Endothelial cell (in vitro differentiated cells): Measurements from ENCODE around the gene SBF2. TPM values are rescaled to one million over a fixed set of nuclear protein-coding genes. Genes with fewer than 3 reads are reported as not detected.
"Not testable (repeated sequence)": the region's sequence is repeated elsewhere in the genome, so short reads cannot be mapped to it uniquely, and the experiment has no call there.

Experiments
- DNase-seq: peaks from one replicate; pipeline ENCODE4 v3.0.0; 2021; ENCODE audit warnings: low spot score
- H3K27ac Mint-ChIP-seq: one replicate; pipeline ENCODE4 v1.8.0; 2021; ENCODE audit warnings: mixed read lengths, inconsistent platforms; ENCODE audit not compliant: unreplicated experiment
- H3K27me3 Mint-ChIP-seq: one replicate; pipeline ENCODE4 v1.8.0; 2021; ENCODE audit warnings: mild to moderate bottlenecking, moderate library complexity, mixed read lengths, inconsistent platforms; ENCODE audit not compliant: unreplicated experiment
- H3K36me3 Mint-ChIP-seq: one replicate; pipeline ENCODE4 v1.8.0; 2021; ENCODE audit warnings: mild to moderate bottlenecking, low read depth, mixed read lengths, inconsistent platforms; ENCODE audit not compliant: unreplicated experiment
- H3K4me1 Mint-ChIP-seq: one replicate; pipeline ENCODE4 v1.8.0; 2021; ENCODE audit warnings: mild to moderate bottlenecking, mixed read lengths, inconsistent platforms; ENCODE audit not compliant: unreplicated experiment
- H3K4me3 Mint-ChIP-seq: one replicate; pipeline ENCODE4 v1.8.0; 2021; ENCODE audit warnings: mild to moderate bottlenecking, mixed read lengths, inconsistent platforms; ENCODE audit not compliant: unreplicated experiment
- H3K9me3 Mint-ChIP-seq: one replicate; pipeline ENCODE4 v1.8.0; 2021; ENCODE audit warnings: mixed read lengths, inconsistent platforms; ENCODE audit not compliant: unreplicated experiment
- CTCF ChIP-seq: fragments of 200-600 bp; sonication (generic); IDR thresholded peaks from one replicate; pipeline ENCODE4 v1.5.0; 2021; ENCODE audit warnings: antibody characterized with exemption; ENCODE audit not compliant: unreplicated experiment
- total RNA-seq: library from RNA; stranded (reverse); fragmentation: NEBNext Ultra II Directional; extraction: Animal tissue kit (Norgen Biotek cat#: 25700); gene quantifications from one replicate; pipeline ENCODE4 v1.2.1, GENCODE V29; 2021; ENCODE audit not compliant: unreplicated experiment

The SBF2 gene
- total RNA-seq, 1 donor from 2014 or later = 40.8 TPM

DNA sequence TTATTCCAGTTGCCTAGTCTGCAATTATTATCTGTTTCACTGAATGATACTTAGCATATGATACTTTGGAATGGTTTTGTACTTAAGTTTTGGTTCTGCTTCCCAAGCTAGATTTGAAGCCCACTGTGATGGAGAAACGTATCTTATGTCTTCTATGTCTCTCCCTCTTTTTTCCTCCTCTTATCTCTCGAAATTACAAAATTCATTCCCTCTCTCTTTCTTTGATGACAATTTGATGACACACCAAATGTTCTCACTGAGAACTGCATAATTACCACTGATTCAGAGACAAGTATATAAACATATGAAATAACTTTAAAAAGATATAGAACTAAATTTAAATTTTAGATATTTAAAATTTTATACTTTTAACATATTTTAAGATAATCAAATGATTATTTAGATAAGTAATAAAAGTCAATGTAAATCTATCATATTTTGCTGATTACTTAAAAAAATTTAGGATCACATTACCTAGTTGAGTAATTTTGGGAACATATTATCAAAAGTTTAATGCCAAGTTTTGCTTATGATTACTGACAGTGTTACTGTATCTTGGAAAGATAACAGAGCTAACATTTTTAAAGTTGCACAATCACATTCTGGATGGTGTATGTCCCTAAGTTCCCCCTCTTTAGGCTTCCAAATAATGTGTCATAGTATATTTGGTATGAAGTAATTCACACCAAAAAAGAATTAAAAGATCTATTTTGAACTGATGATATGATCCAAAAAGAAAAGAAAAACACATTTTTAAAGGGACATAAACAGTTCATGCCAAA lies 255.3 kb downstream of the SBF2 start:
- no peak overlapping the region for H3K27ac Mint-ChIP-seq
- peaks cover 13% of the 10 kb centered on the region for H3K4me1 Mint-ChIP-seq
- H3K4me3 Mint-ChIP-seq = no peak overlapping the region
- DNase-seq = no peak
- no peaks in the 10 kb centered on the region for H3K9me3 Mint-ChIP-seq
- no peak for TF ChIP-seq CTCF
- no peaks in the 10 kb centered on the region for H3K36me3 Mint-ChIP-seq
- no peaks in the 10 kb centered on the region for H3K27me3 Mint-ChIP-seq

DNA sequence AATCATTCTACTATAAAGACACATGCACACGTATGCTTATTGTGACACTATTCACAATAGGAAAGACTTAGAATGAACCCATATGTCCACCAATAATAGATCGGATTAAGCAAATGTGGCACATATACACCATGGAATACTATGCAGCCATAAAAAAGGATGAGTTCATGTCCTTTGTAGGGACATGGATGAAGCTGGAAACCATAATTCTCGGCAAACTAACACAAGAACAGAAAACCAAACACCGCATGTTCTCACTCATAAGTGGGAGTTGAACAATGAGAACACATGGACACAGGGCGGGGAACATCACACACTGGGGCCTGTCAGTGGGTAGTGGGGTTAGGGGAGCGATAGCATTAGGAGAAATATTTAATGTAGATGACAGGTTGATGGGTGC lies 258.1 kb downstream of the SBF2 start:
- not testable (repeated sequence) for H3K9me3 Mint-ChIP-seq, H3K4me3 Mint-ChIP-seq, H3K27me3 Mint-ChIP-seq, H3K36me3 Mint-ChIP-seq, DNase-seq, H3K27ac Mint-ChIP-seq
- H3K4me1 Mint-ChIP-seq = peaks cover 13% of the 10 kb centered on the region

GRCh38 chr11:10032935-10033334 lies 261.1 kb downstream of the SBF2 start:
- H3K4me1 Mint-ChIP-seq = no peaks in the 10 kb centered on the region
- H3K4me3 Mint-ChIP-seq = no peak overlapping the region
- no peak for DNase-seq
- no peak for TF ChIP-seq CTCF
- H3K36me3 Mint-ChIP-seq = peaks cover 4% of the 10 kb centered on the region
- H3K27me3 Mint-ChIP-seq = no peaks in the 10 kb centered on the region
- H3K27ac Mint-ChIP-seq = no peak overlapping the region
- H3K9me3 Mint-ChIP-seq = no peaks in the 10 kb centered on the region

DNA sequence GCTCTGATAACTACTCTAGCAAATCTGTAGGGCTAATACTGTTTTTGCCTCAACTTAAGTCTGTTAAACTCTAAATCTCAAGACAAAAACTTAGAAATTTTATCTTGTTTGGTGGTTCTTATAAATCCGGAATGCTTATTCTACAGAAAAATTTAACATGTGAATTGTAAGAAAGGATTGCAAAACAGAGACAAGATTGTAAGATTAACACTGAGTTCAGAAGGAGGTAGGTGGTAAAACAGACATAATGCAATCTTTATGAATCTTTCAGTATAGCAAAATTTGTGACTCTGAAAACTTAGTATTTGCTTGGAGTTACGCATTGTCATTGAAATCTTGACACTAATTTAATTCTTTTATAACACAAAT lies 263.9 kb downstream of the SBF2 start:
- Mint-ChIP-seq H3K27ac (no peak overlapping the region), H3K4me3 (no peak overlapping the region), H3K27me3 (no peaks in the 10 kb centered on the region), H3K4me1 (no peaks in the 10 kb centered on the region), H3K9me3 (no peaks in the 10 kb centered on the region), H3K36me3 (peaks cover 7% of the 10 kb centered on the region)
- DNase-seq = no peak
- TF ChIP-seq CTCF = no peak

GRCh38 chr11:10029386-10030121 lies 264.5 kb downstream of the SBF2 start:
- no peak for DNase-seq
- Mint-ChIP-seq H3K4me1 (peaks cover under 1% of the 10 kb centered on the region), H3K9me3 (no peaks in the 10 kb centered on the region), H3K36me3 (peaks cover 7% of the 10 kb centered on the region), H3K27ac (no peak overlapping the region), H3K27me3 (no peaks in the 10 kb centered on the region), H3K4me3 (no peak overlapping the region)
- no peak for TF ChIP-seq CTCF
